Stimulated activated CD8-positive, alpha-beta memory T cell treated with anti-CD3 and anti-CD28 coated beads, Interleukin-7, amount 100 ng/mL, for 4 hours (primary cell): Measurements from ENCODE around the gene LIN9.
A peak's percentile ranks its signal among the peaks of the same experiment; 100 is the strongest.
"Not testable (repeated sequence)": the region's sequence is repeated elsewhere in the genome, so short reads cannot be mapped to it uniquely, and the experiment has no call there.

Experiments
- DNase-seq, 2 donors: peaks; one replicate each; pipeline ENCODE4 v3.0.0-alpha.2; 2020; ENCODE audit warnings: low read depth in 2 of 2

Gene LIN9, protein sequence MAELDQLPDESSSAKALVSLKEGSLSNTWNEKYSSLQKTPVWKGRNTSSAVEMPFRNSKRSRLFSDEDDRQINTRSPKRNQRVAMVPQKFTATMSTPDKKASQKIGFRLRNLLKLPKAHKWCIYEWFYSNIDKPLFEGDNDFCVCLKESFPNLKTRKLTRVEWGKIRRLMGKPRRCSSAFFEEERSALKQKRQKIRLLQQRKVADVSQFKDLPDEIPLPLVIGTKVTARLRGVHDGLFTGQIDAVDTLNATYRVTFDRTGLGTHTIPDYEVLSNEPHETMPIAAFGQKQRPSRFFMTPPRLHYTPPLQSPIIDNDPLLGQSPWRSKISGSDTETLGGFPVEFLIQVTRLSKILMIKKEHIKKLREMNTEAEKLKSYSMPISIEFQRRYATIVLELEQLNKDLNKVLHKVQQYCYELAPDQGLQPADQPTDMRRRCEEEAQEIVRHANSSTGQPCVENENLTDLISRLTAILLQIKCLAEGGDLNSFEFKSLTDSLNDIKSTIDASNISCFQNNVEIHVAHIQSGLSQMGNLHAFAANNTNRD

DNA sequence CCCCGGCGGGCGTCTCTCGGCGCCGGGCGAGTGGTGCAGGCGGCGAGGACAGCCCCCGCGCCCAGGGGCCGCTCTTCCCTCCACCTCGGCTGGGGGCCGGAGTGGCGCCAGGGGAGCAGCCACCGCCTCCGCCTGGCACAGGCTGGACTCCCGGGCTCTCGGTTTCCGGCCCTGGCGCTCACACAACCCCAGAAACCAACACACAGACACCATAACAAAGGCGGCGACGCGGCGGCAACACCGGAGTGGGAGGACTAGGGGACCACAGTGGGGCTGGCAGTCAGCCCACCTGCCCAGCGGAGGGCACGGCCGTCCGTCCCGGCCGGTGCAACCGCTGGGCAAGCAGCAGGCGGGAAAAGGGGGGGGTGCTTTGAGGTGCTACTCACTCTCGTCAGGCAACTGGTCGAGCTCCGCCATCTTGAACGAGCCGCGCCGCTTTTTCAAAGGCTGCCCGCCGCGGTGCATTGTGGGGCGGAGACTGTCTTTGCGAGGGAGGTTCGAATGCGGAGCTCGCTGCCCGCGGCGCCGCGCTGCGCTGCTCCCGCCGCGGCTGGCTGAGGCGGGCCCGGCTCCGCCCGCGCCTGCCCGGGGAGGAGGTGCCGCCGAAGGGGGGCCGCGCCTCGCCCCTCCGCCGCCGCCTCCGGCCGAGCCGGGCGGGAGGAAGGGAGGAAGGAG, at the start of gene LIN9:
TSS of gene LIN9 (minus strand) at position 442 of the 675 bp plus-strand sequence. CDS start at position 417, 25 bp downstream.
- DNase-seq = peak; percentile 81 to 86

DNA sequence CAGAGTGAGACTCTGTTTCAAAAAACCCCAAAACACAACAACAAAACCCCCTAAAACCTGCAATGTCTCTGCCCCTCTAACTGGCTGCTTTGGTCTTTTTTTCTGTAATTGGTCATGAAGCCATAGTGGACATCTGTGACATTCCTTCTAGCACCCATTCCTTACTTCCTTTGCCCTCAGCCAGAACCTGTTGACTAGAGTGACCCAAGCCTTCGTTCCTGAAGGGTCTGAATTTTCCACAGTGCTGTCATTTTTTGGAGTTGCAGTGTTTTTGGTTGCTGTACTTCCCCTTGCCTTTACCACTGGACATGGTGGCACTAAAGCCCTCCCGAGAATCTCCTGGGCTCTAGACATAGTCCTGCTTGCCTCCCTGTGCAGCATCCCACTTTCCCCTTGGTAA, 48.5 kb upstream of the LIN9 start:
- DNase-seq = no peak

DNA sequence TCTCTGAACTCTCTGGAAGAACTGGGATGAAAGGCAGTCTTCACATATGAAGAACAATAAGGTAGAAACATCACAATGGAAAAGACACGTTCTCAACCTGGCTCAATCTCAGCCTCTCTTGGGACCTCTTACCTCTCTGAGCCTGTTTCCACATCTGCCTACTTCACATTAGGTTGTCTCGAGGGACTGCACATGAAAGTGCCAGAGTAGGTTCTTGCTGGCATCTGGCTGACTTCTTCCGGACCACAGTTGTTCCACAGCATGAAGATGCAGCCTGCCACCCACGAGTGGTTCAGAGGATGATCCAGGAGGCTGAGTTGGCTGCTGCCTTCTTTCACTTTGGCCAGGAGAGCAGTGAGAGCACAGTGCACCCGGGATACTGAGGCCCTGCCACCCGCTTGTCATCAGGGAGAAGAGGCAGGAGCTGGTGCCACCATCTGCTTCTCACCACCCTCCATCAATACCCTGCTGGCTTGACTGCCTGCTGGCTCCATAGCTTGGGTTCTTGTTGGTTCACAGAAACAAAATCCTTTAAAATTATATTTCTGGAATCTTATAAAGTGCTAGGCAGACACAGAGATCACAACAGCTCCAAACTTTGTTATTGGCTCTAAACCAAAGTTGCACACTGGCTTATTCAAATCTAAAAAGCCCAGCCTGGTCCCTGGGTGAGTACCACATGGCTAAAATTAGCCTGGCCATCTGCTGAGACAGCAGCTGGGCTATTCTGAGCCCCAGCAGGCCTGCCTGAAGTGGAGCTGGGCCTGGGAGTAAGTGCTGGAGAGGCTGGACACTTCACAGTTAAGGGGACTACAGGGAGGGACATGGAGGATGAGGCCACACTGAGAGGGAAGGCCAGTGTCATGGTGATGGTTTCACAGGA, 46.9 kb upstream of the LIN9 start:
- no peak for DNase-seq

DNA sequence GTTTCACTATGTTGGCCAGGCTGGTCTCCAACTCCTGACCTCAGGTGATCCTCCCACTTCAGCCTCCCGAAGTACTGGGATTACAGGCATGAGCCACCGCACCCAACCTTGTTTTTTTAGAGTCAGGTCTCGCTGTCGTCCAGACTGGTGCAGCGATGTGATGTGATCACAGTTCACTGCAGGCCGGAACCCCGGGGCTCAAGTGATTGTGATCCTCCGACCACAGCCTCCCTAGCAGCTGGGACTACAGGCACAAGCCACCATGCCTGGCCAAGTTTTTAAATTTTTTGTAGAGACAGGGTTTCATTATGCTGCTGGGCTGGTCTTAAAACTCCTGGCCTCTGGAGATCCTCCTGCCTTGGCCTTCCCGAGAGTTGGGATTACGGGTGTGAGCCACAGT, 46.1 kb upstream of the LIN9 start:
- no peak for DNase-seq

DNA sequence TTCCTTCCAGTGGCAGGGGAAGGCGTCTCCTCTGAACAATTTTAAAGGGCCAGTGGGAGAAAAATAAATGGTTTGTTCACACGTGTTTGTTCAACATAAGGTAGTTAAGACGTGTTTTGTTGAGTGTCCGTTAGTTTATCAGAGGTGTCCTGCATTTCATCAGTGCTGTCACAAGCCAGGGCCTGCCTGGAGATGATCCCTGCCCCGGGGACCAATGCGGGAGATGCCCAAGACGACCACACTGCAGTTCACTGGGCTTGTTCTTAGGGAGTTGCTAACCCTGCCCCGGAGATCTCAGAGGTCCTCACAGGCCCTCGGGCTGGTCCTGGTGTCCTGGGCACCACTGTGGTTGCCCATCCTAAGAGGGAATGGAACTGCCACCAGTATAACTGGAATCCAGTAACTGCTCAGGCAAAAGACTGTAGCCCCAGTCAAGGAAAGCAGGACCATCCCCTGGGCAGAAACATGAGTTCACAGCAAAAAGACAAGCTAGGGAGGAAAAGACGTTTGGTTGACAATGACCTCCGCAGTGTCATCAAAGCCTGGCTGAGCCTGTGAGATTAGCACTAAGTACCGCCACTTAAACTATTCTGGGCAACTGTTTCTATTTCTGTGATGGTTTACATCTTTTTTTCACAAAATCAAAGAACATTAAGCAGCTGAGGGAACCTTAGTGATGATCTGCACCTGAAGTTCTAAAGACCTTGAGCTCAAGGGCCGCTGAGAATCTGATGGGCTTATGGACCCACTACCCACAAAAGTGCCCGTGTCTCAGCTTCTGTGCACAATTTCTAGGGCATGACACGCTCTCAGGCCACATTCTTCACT, 44.9 kb upstream of the LIN9 start:
- DNase-seq = no peak

DNA sequence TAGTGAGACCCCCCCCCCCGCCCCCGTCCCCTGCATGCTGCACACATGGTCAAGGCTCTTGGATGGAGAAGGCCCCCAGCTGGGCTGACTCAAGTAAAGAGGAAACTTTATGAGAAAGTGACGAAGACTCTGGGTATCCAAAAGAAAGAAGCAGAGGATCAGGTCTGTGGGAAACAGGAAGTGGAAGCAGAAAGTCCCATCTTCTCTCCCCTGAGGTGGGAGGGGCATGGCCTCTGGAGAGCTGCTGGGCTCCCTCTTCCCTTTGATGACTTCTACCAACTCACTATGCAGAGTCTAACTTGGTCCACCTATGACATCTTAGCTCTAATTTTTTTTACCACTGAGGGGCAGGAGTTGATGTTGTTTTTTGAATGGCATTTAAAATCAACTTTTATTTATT, 42.7 kb upstream of the LIN9 start:
- no peak for DNase-seq

DNA sequence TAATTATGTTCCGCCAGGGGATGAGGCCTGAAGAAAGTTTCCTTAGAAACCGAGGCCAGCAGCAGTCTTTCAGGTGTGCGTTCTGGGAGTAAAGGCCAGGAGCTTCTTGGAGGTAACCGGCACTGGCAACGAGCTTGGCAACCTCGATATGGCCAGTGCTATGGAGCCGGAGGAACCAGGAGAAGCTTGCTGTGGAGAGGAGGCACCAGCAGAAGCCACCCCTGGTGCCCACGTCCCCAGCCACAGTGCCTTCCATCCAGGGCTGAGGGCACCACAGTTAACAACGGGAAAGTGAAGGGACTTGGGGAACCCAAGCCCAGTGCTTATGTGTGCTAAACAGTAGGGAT, 41.5 kb upstream of the LIN9 start:
- DNase-seq = no peak

DNA sequence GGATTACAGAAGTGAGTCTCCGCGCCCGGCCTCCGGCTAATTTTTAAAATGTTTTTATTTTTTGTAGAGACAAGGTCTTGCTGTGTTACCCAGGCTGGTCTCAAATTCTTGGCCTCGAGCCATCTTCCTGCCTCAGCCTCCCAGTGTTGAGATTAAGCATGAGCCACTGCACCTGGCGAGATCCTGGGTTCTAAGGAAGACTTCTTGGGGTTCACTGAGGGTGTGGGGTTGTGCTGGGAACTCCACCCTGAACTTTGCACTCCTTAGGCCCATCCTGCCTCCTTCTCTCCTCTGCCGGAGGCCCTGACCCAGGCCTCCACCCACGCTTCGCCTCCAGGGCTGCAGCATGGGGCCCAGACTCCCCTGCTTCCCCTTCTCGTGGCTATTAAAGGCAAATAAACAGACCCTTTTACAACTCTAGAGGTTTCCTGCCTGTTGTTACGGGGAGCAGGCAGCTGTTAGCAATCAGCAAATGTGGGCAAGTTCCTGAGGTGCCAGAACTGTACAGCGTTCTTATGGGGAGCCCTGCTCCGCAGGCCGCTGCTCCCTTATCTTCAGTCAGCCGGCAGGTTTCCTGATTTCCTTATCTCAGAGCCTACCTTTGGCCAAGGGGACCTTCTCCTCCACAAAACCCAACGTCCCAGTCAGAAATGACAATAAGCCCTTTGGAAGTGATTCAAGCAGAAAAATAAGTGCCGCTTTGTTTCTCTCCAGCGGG, 41.0 kb upstream of the LIN9 start:
- DNase-seq = no peak

DNA sequence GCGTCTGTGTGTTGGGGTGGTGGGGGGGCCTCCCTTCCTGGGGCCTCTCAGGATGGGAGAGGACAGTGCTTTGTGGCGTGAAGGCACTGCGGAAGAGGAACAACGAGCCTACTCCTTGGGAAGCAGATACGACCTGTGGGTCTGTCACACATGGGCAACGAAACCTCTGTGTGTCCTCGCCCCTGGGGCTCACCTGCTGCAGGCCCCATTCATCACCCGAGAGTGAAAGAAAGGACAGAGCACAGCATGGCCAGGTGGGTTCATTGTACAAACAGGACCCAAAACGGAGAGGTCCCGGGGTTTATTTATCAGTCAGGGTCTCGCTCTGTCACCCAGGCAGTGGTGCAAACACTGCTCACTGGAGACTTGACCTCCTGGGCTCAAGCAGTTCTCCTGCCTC, 40.1 kb upstream of the LIN9 start:
- no peak for DNase-seq

DNA sequence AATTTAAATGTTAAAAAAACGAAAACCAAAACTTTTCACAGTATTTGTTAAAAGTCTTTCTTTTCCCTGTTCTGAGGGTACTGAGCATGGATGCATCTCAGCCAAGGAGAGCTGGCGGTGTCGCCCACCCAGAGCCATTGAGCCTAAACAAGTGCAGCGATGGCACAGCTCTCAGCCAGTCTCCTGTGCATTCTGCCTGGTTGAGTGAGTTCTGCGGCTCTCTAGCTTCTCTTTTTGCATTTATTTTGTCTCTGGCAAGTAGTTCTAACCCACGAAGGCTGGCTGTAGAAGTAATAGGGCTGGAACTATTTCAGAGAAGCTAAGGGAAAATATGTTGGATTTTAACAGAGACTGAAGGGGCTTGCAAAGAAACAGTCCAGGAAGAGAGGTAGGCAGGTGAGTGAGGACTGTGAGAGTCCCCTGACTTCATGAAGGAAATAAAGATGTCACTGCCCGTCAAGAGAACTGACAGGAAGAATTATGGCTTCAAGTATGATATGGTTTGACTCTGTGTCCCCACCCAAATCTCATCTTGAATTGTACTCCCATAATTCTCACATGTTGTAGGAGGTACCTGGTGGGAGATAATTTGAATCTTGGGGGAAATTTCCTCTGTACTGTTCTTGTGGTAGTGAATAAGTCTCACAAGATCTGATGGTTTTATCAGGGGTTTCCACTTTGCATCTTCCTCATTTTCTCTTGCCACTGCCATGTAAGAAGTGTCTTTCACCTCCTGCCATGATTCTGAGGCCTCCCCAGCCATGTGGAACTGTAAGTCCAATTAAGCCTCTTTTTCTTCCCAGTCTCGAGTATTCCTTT, 35.7 kb upstream of the LIN9 start:
- no peak for DNase-seq

DNA sequence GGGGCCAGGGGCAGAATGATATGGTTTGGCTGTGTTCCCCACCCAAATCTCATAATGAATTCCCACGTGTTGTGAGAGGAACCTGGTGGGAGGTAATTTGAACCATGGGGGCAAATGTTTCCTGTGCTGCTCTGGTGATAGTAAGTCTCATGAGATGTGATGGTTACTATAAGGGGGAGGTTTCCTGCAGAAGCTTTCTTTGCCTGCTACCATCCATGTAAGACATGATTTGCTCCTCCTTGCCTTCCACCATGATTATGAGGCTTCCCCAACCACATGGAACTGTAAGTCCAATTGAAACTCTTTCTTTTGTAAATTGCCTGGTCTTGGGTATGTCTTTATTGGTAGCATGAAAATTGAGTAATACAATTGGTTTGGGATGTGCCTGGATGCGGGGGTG, 33.7 kb upstream of the LIN9 start:
- DNase-seq = no peak

DNA sequence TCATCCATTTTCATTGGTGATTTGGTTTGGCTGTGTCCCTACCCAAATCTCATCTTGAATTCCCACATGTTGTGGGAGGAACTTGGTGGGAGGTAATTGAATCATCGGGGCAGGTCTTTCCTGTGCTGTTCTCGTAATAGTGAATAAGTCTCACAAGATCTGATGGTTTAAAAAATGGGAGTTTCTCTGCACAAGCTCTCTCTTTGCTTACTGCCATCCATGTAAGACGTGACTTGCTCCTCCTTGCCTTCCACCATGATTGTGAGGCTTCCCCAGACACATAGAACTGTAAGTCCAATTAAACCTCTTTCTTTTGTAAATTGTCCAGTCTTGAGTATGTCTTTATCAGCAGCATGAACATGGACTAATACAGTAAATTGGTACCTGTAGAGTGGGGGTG, 31.1 kb upstream of the LIN9 start:
- DNase-seq = not testable (repeated sequence)

DNA sequence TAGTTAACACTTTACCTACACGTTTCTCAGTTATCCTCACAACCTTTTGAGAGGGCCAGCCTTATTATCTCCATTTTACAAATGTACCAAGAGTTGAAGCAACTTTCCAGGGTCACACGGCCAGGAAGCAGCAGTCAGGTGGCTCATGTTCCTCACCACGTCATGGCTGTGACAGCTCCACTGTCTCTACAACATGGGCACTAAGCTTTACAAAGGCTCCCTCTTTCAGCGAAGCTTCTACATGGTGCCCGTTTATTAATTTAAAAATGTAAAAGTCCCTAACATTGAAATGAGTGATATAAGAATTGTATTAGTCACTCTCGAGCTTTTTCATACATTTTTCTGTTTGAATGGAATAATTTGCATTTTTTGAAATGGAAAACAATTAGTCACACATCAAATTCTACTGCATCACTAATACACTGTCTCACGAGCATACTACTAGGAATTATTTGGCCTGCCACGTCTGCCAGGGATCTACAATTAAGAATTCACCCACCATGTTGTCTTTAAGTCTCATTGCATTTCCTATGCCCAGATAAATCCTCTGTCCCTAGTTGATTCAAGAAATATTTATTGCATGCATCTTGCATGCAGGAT, 28.4 kb upstream of the LIN9 start:
- no peak for DNase-seq

DNA sequence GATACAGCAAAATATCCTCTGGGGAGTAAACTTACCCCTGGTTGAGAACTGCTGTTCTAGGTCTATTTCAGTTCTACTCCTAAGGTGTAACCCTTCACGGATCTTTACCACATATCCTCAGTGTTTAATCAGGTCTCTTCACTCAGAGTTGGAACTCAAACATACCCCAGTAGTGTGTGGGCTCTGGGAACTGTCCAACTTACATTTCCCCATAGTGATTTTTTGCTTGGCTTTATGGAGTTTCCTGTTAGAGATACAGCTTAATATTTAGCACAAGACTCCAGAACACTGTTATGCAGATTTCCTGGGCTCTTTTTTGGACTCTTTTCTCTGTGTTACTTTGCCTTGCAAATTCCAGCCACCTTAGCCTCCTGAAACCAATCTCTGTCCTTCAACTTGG, 26.7 kb upstream of the LIN9 start:
- no peak for DNase-seq

DNA sequence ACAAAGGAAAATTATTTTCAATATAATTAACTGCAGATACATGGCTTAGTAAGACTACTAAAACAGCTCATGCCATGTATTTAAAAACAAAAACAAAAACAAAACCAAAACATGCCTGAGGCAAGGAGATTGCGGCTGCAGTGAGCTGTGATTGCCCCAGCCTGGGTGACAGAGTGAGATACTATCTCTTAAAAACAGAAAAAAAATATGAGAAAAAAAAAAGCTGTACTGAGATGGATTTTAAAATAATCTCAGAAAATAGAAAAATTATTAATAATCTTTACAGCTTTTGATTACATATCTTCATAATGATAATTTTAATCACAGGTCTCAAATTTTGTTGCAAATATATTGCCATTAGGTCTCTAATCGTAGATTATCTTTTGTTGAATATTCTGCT, 24.0 kb upstream of the LIN9 start:
- no peak for DNase-seq

DNA sequence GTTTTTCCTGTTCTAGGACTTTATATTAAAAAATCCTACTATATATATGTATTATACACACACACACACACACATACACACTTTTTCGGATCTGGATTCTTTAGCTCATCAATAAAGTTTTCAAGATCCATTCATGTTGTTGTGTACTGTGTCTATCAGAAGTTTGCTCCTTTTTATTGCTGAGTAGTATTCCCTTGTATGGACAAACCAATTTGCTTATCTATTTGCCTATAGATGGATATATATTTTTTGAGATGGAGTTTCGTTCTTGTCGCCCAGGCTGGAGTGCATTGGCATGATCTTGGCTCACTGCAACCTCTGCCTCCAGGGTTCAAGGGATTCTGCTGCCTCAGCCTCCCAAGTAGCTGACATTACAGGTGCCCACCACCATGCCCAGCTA, 20.3 kb upstream of the LIN9 start:
- DNase-seq = no peak

DNA sequence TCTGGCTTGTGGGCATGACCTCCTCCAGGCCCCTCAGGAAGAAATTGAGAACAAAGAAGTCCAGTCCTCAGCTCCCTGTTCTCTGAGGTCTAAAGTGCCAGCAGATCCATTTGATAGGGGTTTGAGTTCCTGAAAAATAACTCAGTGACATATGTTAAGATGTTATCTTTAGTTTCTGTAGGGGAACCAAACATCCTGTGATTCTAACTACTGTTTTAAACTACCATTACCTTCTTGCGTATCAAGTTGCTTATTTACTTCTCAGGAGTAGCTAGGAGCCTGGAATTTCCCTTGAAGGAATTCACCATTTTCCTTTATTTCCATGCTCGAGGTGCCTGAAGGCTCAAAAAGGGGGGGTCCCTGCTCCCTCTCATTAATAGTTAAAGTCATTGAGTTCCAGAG, 18.8 kb upstream of the LIN9 start:
- no peak for DNase-seq

DNA sequence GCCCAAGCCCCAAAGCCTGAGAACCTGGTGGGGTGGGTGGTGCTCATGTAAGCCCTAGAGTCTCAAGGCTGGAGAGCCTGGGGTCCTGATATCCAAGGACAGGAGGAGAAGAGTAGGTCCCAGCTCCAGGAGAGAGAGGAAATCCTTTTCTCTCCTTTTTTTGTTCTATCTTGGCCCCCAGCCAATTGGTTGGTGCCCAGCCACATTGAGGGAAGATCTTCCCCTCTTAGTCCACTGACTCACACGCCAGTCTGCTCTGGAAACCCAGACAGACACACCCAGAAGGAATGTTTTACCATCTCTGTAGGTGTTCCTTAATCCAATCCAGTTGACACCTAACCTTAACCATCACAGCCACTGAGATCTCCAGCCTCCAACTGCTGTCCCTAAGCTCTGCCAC, 16.2 kb upstream of the LIN9 start:
- DNase-seq = no peak

DNA sequence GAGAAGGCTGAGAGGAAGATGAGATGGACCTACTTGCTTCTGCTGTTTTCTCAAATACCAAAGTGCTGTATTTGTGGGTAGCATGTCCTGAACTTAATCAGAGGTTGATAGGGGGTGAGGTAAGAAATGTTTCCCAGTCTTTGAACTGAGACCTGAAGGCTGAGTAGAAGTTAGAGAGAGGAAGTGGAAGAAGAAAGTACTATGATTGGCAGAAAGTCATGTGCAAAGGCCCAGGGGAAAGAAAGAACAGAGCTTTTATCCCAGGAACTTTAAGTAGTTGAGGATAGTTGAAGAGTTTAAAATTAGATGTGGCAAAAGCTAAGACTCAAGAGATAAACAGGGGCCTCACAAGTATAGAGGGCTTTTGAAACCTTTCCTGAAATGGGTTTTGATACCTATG, 15.5 kb upstream of the LIN9 start:
- DNase-seq = no peak
